22Rv1 (cell line): ENCODE results near the gene RNF111.
"Not testable (repeated sequence)": the region's sequence is repeated elsewhere in the genome, so short reads cannot be mapped to it uniquely, and the experiment has no call there.

Experiments used
- H3K27ac ChIP-seq: fragments of 450-650 bp; 2 replicates; pipeline ENCODE4 v1.5.1; 2017
- CTCF ChIP-seq: fragments of 450-650 bp; IDR thresholded peaks from 2 replicates; pipeline ENCODE4 v1.5.1; 2017; ENCODE audit warnings: mild to moderate bottlenecking
- ZFX ChIP-seq: fragments of 450-650 bp; IDR thresholded peaks from 2 replicates; pipeline ENCODE4 v1.6.1; 2017; ENCODE audit warnings: antibody characterized with exemption, borderline replicate concordance

Gene RNF111

GRCh38 chr15:58985443-58985842, 2.0 kb upstream of the RNF111 start:
- TF ChIP-seq ZFX: no peak
- no peak for TF ChIP-seq CTCF
- H3K27ac ChIP-seq: no peak overlapping the region

GRCh38 chr15:58987036-58987435, 427 bp upstream of the RNF111 start:
- TF ChIP-seq CTCF: no peak
- TF ChIP-seq ZFX: no peak
- H3K27ac ChIP-seq: peak overlapping the region; percentile 76

- peak overlapping the region; percentile 76 for H3K27ac ChIP-seq
- TF ChIP-seq ZFX (no peak), CTCF (no peak)
Measured at GRCh38 chr15:58988006-58988785, 733 bp downstream of the RNF111 start.

- TF ChIP-seq ZFX (no peak), CTCF (no peak)
- no peak overlapping the region for H3K27ac ChIP-seq
Measured at GRCh38 chr15:58992181-58992580, 4.7 kb downstream of the RNF111 start.

- TF ChIP-seq ZFX: no peak
- TF ChIP-seq CTCF: no peak
- H3K27ac ChIP-seq: no peak overlapping the region
Measured at GRCh38 chr15:58994906-58995453, 7.5 kb downstream of the RNF111 start.

GRCh38 chr15:58999694-59000093, 12.2 kb downstream of the RNF111 start:
- H3K27ac ChIP-seq: no peak overlapping the region
- TF ChIP-seq CTCF: no peak
- no peak for TF ChIP-seq ZFX

GRCh38 chr15:59000251-59000650, 12.8 kb downstream of the RNF111 start:
- H3K27ac ChIP-seq: not testable (repeated sequence)

GRCh38 chr15:59001946-59002345, 14.5 kb downstream of the RNF111 start:
- H3K27ac ChIP-seq: no peak overlapping the region
- TF ChIP-seq ZFX (no peak), CTCF (no peak)
